ENCODE results near the gene CADM3.

CADM3 gene, protein sequence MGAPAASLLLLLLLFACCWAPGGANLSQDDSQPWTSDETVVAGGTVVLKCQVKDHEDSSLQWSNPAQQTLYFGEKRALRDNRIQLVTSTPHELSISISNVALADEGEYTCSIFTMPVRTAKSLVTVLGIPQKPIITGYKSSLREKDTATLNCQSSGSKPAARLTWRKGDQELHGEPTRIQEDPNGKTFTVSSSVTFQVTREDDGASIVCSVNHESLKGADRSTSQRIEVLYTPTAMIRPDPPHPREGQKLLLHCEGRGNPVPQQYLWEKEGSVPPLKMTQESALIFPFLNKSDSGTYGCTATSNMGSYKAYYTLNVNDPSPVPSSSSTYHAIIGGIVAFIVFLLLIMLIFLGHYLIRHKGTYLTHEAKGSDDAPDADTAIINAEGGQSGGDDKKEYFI

DNA sequence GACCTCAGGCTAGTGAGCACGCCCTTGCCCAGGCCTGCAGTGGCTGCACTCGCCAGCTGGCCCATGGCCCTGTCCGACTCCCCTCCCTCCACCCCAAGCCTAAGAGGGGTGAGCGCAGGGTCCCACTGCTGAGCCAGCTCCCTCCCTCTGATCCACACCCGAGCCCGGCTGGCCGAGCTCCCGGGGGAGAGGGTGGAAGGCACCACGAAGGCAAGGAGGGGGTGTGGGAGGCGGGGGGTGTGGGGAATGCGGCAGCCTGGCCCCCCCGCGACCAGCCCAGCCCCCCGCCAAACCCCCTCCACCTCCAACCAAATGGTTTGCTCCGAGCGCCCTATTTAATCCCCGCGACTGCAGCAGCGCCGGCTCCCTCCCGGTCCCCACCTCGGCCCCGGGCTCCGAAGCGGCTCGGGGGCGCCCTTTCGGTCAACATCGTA, at the start of gene CADM3:
CADM3 (plus strand) TSS at position 362 of the 434 bp plus-strand sequence. CDS start 151 bp downstream, outside the sequence.
- no peak for DNase-seq (ENCODE audit: low read depth)

- DNase-seq (ENCODE audit: low read depth): no peak
These were observed 49.3 kb upstream of the CADM3 start for GRCh38 chr1:159122005-159122621.

DNA sequence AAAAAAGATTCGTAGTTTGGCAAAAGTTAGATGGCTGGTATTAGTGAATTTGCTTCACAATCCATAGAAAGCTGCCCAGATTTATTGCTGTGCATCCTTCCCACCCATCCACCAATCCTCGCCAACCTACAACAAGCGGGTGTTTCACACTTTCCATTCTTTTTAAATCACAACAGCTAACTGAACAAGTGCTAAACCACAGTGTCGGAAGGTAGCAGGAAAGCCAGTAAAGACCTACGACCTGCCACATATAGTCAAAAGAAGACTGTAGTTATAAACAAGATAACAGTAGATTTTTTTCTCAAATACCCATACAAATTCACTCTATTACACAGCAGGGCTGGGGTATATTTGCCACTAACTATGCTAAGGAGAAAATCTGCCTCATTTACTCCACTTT, 47.8 kb upstream of the CADM3 start:
- DNase-seq (ENCODE audit: low read depth): no peak

GRCh38 chr1:159132271-159132881, 39.0 kb upstream of the CADM3 start:
- peak; percentile 49 for DNase-seq (ENCODE audit: low read depth)

DNA sequence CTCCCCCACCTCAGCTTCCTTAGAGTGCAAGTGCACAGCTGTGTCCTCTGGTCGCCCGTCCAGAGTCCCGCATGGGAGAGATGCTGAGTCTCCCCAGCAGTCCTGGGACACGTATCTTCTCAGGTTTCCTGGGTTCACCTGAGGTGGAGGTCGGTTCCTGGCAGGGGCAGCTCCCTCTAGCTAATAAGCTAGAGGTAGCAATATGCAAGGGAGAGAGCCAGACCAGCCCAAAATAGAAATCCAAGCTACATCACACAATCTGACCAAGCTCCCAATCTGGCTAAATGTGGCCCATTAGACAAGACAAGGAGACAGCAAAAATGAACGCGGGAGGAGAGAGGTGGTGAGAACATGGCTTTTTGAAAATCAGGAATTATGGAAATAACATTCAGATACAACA, 30.9 kb upstream of the CADM3 start:
- no peak for DNase-seq (ENCODE audit: low read depth)

DNA sequence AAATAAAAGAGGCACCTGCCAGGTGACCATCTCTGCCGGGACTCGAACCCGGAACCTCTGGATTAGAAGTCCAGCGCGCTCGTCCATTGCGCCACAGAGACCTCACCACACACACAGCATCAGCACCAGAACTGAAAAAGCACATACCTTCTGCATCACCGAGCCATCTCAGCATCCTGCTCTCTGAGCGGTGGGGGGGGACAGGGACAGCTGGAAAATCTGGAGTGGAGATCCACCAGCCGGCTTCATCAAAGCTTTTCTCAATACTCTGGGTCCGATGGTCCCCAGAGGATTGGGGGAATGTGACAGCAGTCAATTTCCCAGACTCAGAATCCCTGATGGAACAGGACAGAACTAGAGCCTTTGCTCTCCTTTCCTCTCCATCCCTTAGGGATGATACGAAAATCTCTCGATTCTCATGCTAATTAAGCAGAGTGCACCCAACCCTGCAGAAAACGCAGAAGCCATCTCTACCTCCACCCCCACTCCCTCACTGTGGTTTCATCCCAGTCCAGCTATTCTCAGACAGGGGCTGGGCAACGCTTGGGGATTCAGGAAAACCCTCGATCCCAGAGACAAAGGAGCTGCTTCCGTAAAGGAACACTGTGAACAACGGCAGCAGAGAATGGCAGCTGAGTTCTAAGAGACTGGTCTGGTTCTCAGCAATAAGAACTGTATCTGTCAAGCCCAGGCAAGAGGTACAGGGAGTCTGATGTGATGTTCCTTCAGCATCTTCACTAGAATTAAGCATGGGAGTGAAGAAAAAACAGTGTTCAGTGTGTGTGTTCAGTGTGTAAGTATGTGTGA, 29.6 kb upstream of the CADM3 start:
- no peak for DNase-seq (ENCODE audit: low read depth)

- no peak for DNase-seq (ENCODE audit: low read depth)
These were observed 29.1 kb upstream of the CADM3 start for GRCh38 chr1:159142391-159142663.

GRCh38 chr1:159142726-159143510, 28.5 kb upstream of the CADM3 start:
- DNase-seq (ENCODE audit: low read depth): no peak

GRCh38 chr1:159144571-159144970, 26.8 kb upstream of the CADM3 start:
- no peak for DNase-seq (ENCODE audit: low read depth)

GRCh38 chr1:159146980-159147379, 24.4 kb upstream of the CADM3 start:
- DNase-seq (ENCODE audit: low read depth): no peak

- no peak for DNase-seq (ENCODE audit: low read depth)
These were observed 19.4 kb upstream of the CADM3 start for GRCh38 chr1:159152031-159152430.

DNA sequence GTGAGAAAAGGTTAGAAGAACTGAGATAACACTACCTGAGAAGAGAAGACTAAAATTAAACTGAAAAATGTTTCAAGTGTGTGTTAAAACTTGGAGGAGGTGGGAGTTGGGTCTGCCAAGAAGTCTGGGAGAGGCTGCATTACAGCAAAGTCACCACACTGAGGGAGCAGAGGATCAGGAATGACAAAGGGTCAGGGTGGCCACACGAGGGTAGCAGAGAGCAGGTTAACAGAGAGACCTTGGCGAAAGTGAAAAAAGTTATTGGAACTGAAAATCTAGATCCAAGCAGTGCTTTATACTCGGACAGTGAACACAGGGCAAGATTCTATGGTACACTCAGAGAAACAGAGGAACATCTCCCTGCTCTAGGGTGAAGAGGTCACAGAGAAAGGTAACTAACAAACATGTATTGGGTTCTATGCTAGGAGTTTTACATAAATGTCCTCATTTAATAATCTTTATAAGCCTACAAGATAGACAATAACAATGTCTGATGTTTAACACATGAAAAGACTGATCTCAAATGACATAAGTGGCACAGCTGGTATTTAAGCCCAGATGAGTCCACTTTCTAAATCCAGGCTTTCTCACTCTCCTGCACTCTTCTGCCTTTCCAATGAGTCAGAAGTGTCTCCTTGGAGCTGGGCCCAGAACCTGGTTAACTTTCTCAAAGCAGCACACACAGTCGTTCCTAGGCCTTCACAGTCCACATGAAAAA, 10.3 kb upstream of the CADM3 start:
- peak; percentile 23 for DNase-seq (ENCODE audit: low read depth)

GRCh38 chr1:159161719-159162026, 9.7 kb upstream of the CADM3 start:
- DNase-seq (ENCODE audit: low read depth): no peak

DNA sequence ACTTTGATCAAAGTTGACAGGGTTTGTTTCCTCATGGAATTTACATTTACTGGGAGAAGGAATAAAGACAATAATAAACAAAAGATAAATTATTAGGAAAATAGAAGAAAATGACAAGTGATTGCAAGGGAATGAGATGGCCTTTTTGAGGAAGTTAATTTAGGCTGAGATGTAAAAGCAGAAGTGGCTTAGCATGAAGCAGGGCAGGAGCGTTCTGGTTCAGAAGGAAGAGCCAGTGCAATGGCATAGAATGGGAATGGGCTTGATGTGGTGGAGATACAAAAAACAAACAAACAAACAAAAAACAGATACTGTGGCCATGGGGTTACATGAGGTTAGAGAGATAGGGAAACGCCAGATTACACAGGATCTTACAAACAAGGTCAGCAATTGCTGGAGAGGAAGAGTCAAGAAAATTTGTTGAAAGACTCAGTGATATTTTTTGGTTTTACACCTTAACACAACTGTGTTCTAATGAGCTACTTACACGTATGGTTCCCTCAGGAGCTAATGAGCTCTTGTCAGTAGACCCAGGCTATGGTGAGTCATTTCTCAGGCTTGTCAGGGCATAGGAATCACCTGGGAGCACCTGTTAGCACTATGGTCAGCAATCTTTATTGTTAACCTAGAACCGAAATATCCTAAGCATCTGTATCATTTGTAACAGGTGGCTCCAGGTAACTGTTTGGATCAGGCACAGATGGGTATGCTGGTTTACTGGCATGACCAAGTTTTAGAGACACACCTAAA, 8.7 kb upstream of the CADM3 start:
- DNase-seq (ENCODE audit: low read depth): no peak

DNA sequence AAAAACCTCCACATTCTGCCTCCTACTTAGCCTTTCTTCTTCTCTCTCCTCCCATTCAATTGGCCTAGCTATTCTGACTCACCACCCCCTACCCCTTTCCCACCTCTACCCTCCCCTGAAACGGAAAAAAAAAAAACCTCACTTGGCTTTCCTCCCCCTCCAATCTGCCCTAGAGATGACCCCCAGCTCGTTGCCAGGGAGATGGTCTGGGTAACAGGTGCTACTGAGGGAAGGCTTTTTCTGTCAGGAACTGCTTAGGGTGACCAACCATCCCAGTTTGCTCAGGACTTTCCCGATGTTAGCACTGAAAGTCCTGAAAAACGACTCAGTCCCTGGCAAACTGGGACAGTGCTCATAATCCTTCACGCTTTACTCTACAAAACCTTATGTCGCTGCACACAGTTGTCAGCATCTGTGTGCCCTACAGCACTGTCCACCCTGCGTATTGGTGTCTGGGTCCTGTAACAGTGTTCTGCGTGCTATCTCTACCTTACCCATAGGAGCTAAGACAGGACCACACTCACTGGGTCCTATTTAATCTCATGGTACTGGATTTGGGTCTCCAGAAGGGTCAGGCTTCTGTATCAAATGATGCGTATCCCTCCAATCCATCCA, 7.7 kb upstream of the CADM3 start:
- no peak for DNase-seq (ENCODE audit: low read depth)

GRCh38 chr1:159168043-159168442, 3.4 kb upstream of the CADM3 start:
- DNase-seq (ENCODE audit: low read depth): no peak

GRCh38 chr1:159170639-159171038, 776 bp upstream of the CADM3 start:
- DNase-seq (ENCODE audit: low read depth): no peak

- no peak for DNase-seq (ENCODE audit: low read depth)
These were observed 480 bp downstream of the CADM3 start for GRCh38 chr1:159171688-159172501.

- no peak for DNase-seq (ENCODE audit: low read depth)
These were observed 1.3 kb downstream of the CADM3 start for GRCh38 chr1:159172614-159173291.
